ENCODE data around the gene B3GAT1.

DNA sequence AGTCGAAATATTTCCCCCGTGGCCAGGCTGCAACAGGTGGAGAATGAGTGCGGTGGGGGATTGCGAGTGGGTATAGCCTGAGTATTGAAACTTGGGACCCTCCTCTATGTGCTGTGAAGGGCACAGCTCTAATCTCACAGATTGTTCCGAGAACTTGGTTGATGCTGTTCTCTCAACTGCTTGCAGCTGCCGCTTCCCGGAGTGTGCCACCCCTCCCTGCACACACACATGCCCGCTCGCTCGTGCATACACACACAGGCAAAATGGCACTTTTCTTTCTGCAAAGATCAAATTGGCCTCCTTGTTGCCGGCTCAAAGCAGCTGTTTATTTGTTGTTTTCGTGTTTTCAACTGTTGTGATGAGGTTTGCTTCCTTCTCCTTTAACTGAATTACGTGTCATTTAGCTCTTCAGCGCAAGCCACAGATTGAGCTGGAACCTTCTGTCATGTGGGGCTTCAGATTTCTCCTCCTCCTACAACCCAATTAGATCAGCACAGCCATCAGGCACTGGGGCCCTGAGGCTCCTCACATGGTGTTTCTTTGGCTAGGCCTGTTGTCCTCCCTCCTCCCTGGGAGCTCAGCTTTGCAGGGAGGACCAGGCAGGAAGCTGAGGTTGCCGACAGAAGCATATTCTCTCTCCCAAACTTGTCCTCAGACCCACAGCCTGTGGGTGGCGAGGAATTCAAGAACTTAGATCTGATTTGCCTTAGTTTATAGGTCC lies 13.9 kb upstream of the B3GAT1 start:
- TF ChIP-seq POLR2A (IDR thresholded peaks at IDR 0.05; ENCODE audit: low read length), result no peak
- TF ChIP-seq GATA1 (IDR thresholded peaks at IDR 0.05; ENCODE audit: low read depth, low read length), result no peak

Measured in erythroblast (primary cell).